Caki2 (cell line): Measurements from ENCODE around the gene MYO5C. TPM values are rescaled to one million over a fixed set of nuclear protein-coding genes. Genes with fewer than 3 reads are reported as not detected.

ENCODE experiments used
- DNase-seq: peaks from one replicate; pipeline ENCODE4 v3.0.0-alpha.2; 2015; ENCODE audit warnings: low read depth
- in situ Hi-C: cut with HindIII; loops from 2 replicates; pipeline ENCODE4 v1.10.0; 2016; ENCODE audit warnings: low sequenced_read_pairs, low pct_unique_long_range_greater_than_20kb, mixed read lengths
- total RNA-seq: library from RNA; depleted of rRNA; stranded (reverse); fragments of >200 nt; shearing (Covaris generic); gene quantifications from 2 replicates; pipeline ENCODE4 v1.2.3, GENCODE V29; 2014; ENCODE audit warnings: low replicate concordance

Gene MYO5C
- total RNA-seq, 1 experiment from 2014 or later = 1.6 TPM

- DNase-seq = no peak
- in situ Hi-C loops = no loop called here
Measured at GRCh38 chr15:52164631-52165265, 130.9 kb downstream of the MYO5C start.

GRCh38 chr15:52163321-52164190 lies 132.0 kb downstream of the MYO5C start:
- in situ Hi-C loops = no loop called here
- no peak for DNase-seq

- in situ Hi-C loops = no loop called here
- DNase-seq = no peak
Measured at GRCh38 chr15:52162876-52163275, 132.7 kb downstream of the MYO5C start.

GRCh38 chr15:52162260-52162659 lies 133.3 kb downstream of the MYO5C start:
- in situ Hi-C loops = no loop called here
- DNase-seq = no peak

- no peak for DNase-seq
- in situ Hi-C loops = no loop called here
Measured at GRCh38 chr15:52161406-52161966, 134.1 kb downstream of the MYO5C start.

- in situ Hi-C loops = no loop called here
- no peak for DNase-seq
Measured at GRCh38 chr15:52159645-52160044, 136.0 kb downstream of the MYO5C start.

- no peak for DNase-seq
- in situ Hi-C loops = no loop called here
Measured at GRCh38 chr15:52158084-52158765, 137.4 kb downstream of the MYO5C start.

GRCh38 chr15:52155878-52156277 lies 139.7 kb downstream of the MYO5C start:
- DNase-seq = no peak
- in situ Hi-C loops = no loop called here

GRCh38 chr15:52154896-52155865 lies 140.4 kb downstream of the MYO5C start:
- in situ Hi-C loops = no loop called here
- DNase-seq = no peak

GRCh38 chr15:52153900-52154895 lies 141.4 kb downstream of the MYO5C start:
- in situ Hi-C loops = no loop called here
- DNase-seq = no peak

GRCh38 chr15:52151353-52151752 lies 144.3 kb downstream of the MYO5C start:
- in situ Hi-C loops = no loop called here
- DNase-seq = no peak

- in situ Hi-C loops = no loop called here
- DNase-seq = no peak
Measured at GRCh38 chr15:52150871-52151270, 144.7 kb downstream of the MYO5C start.

- in situ Hi-C loops = no loop called here
- DNase-seq = no peak
Measured at GRCh38 chr15:52150043-52150825, 145.4 kb downstream of the MYO5C start.

GRCh38 chr15:52148403-52148802 lies 147.2 kb downstream of the MYO5C start:
- in situ Hi-C loops = no loop called here

GRCh38 chr15:52146776-52147175 lies 148.8 kb downstream of the MYO5C start:
- in situ Hi-C loops = no loop called here
- no peak for DNase-seq

More at GRCh38 chr15:52148403-52148802, 147.2 kb downstream of the MYO5C start:
- DNase-seq = no peak

GRCh38 chr15:52146261-52146660 lies 149.3 kb downstream of the MYO5C start:
- no peak for DNase-seq
- in situ Hi-C loops = no loop called here
